NCI-H146 treated with DMSO at 0.1 percent for 48 hours (cell line): Measurements from ENCODE around the gene IER5L.
"Not testable (repeated sequence)": the region's sequence is repeated elsewhere in the genome, so short reads cannot be mapped to it uniquely, and the experiment has no call there.

ENCODE experiments used
- DNase-seq: peaks from one replicate; lab custom pipeline; 2025; ENCODE audit not compliant: unreplicated experiment; lab: John Stamatoyannopoulos, UW

The IER5L gene

DNA sequence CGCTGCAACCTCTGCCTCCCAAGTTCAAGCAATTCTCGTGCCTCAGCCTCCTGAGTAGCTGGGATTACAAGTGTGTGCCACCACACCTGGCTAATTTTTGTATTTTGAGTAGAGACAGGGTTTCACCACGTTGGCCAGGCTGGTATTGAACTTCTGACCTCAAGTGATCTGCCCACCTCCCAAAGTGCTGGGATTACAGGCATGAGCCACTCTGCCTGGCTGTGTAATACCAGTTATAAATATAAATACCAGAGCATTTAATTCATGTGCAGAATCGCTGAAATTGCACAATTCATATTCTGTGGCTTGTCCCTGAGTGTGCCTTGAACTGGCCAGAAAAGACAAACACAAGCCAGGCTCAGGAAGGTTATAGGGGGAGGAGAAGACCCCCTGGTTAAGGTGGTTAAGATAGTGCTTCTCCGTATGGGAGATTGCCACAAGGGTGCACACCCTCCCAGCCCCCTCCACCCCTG, 14.8 kb downstream of the IER5L start:
- DNase-seq = not testable (repeated sequence)

DNA sequence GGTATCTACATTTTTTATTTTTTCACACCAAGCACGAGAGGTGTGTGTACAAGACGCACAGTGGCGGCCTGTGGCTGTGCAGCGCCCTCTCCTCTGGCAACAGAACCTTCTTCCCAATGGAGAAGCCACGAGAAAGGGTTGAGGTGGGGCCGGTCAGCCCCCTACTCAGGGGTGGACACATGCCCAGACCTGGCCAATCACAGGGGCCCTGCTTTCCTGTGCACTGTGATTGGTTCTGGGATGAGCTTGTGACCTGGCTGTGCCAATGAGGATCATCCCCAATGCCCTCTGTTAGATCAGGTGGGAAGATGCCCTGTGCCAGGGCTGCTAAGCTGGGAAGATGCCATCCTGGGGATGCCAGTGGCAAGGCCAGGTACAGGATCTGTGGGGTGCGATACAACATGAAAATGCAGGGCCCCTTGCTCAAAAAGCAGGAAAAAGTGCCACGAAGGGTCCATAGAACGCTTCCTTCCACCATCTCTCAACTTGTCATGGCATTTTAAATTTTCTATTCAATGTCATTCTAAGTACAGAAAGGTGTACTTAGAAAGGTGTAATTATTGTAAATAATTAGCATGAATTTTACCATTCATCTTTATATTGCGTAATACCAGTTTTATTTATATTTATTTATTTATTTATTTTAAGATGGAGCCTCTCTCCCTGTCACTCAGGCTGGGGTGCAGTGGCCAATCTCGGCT, 15.4 kb downstream of the IER5L start:
- DNase-seq = no peak

DNA sequence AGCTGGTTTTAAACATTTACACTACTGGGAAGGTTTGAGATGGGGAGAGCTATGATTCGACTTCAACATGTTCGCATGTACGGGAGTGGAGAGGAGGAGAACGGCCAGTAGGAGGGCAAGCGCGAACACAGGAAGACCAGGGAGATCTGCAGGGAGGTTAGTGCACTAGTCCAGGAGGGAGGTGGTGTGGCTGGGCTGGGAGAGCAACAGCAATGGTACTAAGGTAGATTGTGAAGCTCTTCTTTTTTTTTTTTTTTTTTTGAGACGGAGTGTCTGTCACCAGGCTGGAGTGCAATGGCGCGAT, 16.6 kb downstream of the IER5L start:
- DNase-seq = no peak

DNA sequence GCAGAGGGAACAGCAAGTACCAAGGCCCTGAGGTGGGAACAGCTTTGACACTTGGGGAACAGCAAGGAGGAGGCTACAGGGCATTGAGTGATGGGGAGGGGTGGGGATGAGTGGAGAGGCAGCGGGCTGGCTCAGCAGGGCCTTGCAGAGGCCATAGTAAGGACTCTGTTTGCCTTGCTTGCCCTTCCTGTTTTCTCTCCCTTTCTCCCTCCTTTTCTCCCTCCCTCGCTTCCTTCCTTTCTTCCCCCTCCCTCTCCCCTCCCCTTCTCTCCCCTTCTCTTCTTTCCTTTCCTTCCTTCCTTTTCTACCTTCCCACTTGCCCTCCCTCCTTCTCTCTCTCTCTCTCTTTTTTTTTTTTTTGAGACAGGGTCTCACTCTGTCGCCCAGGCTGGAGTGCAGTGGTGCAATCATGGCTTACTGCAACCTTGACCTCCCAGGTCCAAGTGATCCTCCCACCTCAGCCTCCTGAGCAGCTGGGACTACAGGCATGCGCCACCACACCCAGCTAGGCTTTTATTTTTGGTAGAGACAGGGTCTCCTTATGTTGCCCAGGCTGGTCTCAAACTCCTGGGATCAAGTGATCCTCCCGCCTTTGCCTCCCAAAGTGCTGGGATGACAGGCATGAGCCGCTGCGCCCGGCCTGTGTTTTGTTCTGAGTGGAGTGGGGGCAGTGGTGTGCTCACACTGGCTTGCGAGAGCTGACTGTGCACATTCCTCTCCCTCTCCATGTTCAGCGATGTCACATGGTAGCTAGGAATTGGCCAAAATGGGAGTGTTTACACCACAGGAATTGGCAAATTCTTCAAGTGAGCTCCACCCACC, 17.1 kb downstream of the IER5L start:
- DNase-seq = no peak

DNA sequence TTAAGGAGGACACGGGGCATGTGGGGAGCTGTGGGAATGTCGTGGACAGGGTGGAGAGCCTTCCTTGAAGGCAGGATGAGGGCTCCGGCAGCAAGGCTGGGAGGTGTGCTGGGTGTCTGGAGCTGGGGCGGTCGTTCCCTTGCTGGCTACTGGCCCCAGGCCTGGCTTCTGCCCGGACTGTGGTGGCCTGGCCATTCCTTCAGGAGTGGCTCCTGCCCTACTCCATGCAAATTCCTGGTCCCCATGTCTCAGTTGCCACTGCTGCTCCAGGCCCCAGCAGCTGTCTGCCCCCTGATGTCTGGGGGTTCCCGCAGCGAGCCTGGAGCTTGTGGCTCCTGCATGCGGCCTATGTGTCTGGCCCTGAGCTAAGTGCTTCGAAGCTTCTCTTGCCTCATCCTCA, 21.9 kb downstream of the IER5L start:
- no peak for DNase-seq

DNA sequence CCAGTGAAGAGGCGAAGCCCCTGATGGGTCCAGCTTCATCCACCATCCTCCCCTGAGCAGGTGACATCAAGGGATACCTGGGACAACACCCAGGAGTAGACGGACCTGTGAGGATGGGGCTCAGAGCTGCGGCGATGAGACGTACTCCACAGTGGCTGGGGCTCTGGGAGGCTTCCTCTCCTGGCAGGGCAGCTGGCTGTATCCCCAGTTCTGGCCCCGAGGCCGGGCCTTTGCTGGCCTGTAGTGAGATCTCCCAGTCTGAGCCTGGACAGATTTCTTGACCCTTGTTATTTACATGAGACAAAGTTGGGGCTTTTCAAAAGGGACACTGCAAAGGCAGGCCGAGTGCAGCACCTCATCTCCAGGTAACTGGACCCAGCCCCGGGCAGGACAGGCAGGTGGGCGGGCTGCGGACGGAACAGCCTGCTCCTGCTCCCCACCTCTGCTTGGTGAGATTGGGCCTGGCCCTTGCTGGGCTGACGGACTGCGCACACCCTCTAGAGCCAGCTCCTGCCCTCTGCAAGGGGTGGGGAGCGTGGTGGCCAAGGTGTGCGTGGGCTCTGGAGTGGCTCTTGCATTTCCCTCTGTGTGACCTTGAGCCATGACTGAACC, 23.1 kb downstream of the IER5L start:
- no peak for DNase-seq

DNA sequence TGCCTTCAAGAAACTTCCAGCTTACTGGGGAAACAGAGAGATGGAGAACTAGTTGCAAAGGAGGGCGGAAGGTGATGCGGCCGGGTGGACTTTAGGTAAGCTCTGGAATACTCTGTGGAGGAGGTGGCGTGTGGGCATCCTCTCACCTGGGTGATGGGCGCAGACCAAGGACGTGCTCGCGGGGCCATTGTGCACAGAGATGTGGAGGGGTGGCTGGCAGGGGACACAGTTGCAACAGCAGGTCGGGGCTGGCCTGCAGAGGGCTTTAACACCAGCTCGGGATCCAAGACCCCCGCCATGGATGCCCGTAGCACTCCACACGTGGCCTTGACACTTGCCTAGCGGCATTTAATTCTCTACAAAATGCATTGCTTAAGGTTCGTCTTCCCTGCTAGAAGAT, 26.6 kb downstream of the IER5L start:
- no peak for DNase-seq

DNA sequence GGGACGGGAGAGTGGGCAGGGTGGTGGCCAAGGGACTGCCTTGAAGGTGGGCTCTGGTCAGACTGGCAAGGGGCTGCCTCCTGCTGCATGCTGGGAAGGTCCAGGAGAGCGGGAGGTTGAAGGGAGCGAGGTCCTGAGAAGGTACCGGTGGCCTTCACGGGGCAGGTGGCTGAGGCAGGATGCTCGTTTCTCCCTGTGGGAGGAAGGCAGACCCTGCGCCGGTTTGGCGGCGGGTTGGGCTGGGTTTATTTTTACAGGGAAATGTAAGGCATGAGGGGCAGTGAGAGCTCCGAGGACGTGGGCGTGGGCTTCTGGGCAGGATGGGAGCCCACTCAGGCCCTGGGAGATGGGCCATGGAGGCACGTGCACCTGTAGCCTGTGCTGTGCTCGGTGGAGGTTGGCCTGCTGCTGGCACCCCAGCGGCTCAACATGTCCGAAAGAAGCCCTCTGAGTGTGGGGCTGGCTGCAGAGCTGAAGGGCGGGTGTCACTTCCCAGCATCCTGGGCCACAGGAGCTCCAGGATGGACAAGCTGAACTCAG, 27.3 kb downstream of the IER5L start:
- DNase-seq = no peak

DNA sequence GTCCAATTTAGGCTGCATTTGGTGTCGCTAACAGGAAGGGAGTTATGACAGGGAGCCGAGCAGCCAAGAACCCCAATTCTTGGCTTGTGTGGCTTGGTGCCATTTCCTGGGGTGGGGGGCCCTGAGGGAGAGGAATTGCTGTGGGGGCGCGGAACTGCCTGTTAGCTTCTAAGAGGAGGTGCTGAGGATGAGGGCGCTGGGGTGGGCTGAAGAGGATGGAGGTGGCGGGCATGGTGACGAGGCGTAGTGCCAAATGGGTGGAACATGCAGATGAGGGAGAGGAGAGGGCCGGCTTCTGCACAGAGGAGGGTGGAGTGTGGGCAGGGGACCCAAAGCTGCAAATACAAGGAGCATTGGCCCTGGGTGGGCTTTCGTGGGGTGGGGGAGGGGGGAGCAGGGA, 27.9 kb downstream of the IER5L start:
- DNase-seq = no peak

DNA sequence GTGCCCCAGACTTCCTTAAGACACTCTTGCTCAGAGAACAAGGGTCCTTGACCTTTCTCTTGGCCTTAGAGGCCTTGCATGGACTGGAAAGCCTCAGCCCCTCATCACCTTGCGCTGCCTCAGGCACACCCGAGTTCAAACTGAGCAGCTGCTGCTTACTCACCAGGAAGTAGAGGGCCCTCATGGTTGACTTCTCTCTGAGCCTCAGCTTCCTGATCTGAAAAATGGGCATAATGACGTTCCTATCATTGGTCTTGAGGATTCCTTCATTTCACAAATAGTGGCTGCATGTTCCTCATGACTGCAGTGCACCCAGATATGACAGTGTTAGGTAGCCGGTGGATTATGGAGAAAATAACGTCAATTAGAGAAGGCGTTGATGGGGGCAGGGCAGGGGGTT, 28.6 kb downstream of the IER5L start:
- no peak for DNase-seq

DNA sequence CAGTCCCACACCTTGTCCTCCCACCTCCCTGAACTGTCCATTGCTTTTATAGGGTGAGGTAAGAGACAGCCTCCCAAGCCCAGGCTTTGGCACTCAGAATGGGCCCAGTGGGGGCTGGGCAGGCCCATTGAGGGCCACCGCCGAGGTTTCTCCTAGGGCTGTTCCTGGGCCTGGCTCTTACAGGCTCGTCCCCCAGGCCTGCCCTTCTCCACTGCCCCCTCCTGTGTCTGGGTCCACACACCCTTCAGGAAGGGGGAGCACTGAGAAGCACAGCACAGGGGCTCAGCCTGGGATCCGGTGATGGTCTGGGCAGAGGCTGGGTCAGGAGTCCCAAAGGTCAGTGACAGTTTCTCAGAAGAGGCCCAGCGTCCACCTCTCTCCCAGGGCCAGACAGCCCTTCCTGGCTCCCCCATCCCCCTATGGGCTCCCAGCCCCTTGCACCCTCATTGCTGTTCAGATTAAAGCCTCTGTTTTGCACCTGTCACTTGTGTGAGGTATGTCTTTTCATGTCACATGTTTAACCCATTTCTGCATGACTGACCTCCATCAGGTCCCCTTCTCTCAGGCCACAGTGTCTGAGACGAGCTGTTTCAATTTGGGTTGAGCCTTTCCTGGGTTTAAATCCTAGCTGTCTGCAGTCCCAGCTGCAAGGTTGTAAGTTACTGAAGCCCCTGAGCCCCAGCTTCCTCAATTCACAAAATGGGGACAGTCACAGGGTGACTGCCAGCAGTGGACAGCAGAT, 29.4 kb downstream of the IER5L start:
- DNase-seq = no peak

DNA sequence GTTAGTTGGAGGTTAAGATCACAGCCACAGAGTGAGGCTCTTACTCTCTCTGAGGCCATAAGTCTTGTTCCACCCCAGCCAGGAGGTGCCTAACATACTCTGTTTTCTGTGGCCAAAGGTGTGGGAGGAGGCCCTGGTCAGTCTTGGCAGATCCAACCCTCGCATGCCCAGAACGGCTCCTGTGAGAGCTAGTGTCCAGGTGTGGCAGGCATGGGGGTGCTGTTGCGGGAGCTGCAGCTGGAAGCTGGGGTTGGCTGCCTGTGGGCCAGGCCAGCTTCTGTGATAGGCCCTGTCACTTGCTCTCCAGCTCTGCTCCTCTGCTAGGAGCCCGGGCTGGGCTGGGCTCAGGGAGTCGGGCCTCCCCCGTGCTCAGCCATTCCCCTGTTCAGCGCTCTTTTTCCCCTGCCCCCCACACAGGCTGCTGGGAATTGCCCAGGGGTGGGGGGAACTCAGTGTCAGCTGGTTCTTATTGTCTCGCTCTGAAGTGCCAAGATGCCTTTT, 31.6 kb downstream of the IER5L start:
- no peak for DNase-seq

DNA sequence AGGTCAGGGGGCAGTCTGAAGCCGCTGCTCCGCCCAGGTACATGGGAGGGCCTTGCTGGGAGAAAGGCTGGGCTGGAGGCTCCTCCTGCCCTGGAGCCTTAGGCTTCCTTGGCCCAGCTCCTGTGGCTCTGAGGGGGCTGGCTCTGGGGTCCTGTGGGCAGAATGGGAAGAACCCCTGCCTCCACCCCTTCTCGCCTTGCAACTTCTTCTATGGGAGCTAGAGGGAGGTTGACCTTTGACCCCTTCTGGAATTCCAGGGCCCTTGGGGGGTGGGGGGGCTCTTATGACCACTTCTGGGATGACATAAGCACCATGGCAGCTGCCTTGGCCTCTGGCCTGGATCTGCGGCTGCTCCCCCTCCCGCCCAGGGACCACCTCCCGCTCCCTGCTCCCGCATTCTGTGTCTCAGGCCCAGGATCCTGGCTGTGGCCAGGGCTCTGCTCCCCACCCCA, 32.2 kb downstream of the IER5L start:
- DNase-seq = no peak

DNA sequence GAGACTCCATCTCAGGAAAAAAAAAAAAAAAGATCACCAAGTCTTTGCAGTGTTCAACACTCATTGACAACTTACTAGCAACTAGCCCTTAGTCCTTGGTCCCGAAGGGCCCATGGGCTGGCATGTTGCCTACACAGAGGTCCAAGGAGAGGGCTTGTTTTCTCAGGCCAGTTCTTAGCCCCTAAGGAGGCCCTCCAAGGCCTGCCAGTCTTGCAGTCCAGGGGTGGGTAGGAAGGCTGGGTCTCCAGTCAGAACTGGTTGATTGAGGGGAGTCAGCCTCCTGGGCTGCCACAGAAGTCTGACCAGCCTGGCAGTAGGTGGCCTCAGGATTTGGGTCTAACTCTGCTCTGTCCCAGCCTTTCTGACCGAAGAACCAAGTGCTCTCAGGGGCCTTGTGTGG, 32.7 kb downstream of the IER5L start:
- no peak for DNase-seq

DNA sequence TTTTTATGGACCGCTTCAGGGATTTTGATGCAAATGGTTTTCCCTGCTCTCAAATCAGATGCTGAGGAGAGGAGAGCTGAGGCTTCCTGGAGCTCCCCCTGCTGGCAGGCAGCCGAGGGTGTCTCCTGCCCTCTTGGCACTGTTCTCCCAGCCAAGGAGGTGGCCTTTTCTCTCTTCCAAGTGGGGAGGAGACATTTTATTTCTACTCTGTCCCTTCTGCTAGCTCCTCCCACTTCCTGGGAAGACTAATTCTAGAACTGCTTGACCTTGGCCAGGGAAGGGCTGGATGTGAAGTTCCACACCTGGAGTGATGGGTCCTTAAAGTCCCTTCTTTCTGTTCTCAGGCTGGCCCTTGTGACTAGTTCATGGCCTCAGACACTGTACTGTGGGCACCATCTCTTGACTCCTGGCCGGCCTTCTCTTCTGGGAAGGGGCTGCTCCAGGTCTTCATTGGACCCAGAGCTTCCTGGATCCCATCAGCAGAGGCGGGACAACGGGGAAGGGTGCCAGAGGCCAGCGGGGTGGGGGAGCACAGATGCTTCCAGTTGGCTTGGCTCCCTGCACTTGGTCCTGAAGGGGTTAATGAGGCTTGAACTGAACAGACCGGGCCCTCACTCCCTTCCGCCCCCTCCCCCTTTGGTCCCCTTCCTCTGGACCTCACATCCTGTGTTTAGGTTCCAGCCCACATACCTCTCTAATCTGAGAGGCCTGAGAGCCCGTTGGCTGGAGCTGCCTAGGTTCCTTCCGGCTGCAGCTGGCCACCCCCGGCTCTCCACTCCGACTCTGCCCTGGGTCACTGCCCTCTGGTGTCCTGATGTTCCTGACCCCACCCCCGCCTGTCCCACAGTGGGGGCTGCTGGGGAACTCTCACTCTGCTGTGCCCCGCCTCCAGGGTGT, 34.8 kb downstream of the IER5L start:
- no peak for DNase-seq

DNA sequence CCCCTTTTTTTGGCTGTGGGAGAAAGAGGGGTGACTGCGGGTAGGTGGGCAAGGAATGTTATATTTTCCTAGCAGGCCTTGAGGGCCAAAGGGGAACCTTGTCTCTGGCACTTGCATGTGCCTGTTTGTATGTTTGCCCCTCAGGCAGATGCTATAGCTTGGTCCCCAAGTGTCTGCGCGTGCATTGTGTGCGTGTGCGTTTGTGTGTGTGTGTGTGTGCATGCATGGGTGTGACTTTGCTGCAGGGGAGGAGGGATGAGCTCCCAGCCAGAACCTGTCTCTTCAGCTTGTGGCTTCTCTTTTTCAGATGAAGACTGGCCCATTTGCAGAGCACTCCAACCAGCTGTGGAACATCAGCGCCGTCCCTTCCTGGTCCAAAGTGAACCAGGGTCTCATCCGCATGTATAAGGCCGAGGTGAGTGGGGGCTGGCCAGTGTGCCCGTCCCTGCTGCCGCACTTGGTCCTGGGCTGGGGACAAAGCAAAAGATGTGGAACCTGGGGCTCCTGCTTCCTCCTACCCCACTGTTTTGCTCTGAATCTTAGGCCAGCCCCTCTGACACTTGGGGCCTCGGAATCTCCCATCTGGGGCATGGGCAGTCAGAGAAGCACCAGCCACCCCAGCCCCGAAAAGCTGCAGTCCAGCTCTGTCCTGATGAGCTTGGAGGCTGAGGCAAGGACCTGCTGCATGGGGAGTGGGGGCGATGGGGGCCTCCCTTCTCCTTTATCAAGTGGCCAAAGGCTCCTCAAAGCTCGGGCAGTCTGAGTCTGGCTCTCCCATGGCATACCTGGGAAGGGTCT, 35.7 kb downstream of the IER5L start:
- no peak for DNase-seq

DNA sequence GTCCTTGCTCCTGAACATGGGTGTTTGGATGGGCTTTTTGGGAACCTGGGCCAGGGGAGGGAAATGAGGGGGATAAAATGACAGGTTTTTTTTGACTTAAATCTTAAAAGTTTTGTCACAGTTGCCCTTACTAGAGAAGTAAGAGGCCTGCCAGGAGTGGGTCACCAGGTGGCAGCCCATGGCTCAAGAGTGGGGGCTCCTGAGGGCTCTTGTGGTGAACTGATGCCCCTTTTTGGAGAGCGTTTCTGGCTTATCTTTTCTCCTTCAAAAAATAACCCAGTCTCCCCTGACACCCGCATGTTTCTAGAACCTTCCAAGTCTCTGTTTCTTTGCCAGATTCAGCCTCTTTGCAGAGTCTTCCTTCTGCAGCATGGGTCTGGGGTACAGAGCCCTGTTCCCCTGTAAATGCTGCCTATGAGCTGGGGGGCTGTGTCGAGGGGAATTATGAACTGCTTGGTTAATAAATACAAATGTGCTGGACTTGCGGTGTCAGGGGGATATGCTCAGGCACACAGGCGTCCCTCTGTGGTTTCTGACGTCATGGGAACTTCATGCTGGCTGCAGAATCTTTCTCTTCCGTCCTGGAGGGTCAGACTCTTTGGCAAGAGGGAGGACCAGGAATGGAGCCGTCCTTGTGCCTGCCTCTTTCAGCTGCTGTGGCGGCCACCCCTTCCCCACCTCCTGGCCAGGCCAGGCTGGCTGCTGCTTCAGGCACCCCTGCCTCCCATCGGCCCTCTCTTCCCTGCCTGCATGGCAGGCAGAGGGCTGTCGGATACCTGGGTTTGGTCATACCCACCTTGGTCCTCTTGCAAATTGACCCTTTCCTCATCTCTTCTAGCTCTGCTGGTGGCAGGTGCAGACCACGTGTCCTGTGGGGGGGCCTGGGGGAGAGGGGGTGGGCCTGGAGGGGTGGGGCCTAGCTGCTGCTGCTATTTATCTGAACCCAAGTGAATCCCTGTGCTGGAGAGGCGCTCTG, 36.7 kb downstream of the IER5L start:
- DNase-seq = no peak
